Brain microvascular endothelial cell (primary cell): ENCODE data around the gene CNKSR3.

Source experiments
- DNase-seq: peaks from one replicate; pipeline ENCODE4 v3.0.0-alpha.2; 2020
- H3K27ac ChIP-seq: fragments of 250-450 bp; sonication (Bioruptor Pico); 2 replicates; pipeline ENCODE4 v1.5.1; 2020; ENCODE audit warnings: mild to moderate bottlenecking, moderate library complexity
- H3K27me3 ChIP-seq: fragments of 250-450 bp; sonication (Bioruptor Pico); replicated peaks from 2 replicates; pipeline ENCODE4 v1.5.1; 2020; ENCODE audit warnings: mild to moderate bottlenecking
- H3K36me3 ChIP-seq: fragments of 250-450 bp; sonication (Bioruptor Pico); replicated peaks from 2 replicates; pipeline ENCODE4 v1.5.1; 2020; ENCODE audit warnings: mild to moderate bottlenecking
- H3K4me3 ChIP-seq: 2 replicates; pipeline ENCODE4 v1.5.1; 2011; ENCODE audit warnings: low read depth, mild to moderate bottlenecking, control low read depth, low read length, moderate library complexity
- CTCF ChIP-seq: IDR thresholded peaks from 2 replicates; pipeline ENCODE4 v1.5.1; 2011; ENCODE audit warnings: low read depth, mild to moderate bottlenecking, moderate library complexity, low read length, control low read depth, inconsistent platforms; ENCODE audit errors: missing control alignments
- in situ Hi-C: cut with HindIII; loops from 2 replicates; pipeline ENCODE4 v1.10.0; 2017; ENCODE audit warnings: low sequenced_read_pairs, low pct_ligation_motif_present

The CNKSR3 gene

DNA sequence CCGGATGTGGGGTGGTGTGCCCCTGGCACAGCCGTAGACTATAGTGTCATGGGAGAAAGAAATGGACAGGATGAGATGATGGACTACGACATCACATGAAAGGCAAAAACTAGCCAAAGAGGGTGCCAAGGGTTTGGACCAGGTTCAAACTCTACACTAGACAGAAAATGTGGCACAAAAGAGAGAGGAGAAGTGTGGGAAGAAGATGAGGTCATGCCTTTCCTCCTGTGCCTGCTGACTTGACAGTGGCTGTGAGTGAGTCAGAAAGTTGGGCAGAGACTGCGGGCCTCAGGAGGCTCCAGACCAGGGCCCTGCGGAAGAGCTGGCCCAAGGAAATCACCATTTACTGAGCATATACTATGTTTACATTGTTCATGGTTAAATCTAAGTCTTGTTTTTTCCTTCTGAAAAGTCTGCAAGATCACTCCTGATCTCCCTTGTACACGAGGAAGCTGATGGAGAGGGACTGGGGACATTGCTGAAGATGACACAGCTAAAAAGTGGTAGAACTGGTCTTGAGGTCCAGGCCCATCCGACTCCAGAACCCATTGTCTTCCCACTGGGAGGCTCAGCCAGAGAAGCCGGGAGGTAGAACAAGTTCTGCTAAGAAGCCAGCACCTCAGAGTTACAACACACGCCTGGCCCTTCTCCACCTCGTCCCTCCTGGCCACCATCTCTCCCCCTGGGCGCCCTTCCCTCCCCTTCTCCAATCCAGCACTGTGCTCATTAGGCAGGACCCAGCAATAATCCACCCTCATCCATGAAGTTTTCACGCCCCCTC lies 35.6 kb downstream of the CNKSR3 start:
- H3K27ac ChIP-seq = peak overlapping the region; percentile 29
- TF ChIP-seq CTCF = no peak
- no peaks in the 10 kb centered on the region for H3K36me3 ChIP-seq
- peak; percentile 76 for DNase-seq
- in situ Hi-C loops = no loop called here
- no peaks in the 10 kb centered on the region for H3K27me3 ChIP-seq
- H3K4me3 ChIP-seq = no peak overlapping the region

DNA sequence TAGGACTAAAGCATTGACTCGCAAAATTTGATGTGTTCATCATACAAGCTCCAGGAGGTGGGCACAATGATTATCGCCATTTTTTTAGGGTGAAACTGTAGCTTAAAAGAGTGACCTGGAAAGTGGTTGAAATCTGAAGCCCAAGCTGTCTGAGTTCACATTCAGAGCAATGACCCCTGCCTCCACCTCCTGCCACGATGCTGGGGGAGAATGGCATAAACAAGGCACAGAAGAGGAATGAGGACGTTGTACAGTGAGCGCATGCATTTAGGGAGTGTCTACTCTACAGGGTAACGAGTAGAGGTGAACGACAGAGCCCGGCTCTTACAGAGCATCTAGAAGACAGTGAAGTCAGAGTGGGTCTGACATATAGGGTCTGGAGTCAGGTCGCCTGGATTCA lies 37.2 kb downstream of the CNKSR3 start:
- no peaks in the 10 kb centered on the region for H3K36me3 ChIP-seq
- H3K27ac ChIP-seq = no peak overlapping the region
- no peak for DNase-seq
- in situ Hi-C loops = no loop called here
- no peak overlapping the region for H3K4me3 ChIP-seq
- no peaks in the 10 kb centered on the region for H3K27me3 ChIP-seq
- no peak for TF ChIP-seq CTCF

- in situ Hi-C loops = no loop called here
- no peak for DNase-seq
- no peak for TF ChIP-seq CTCF
- Histone ChIP-seq H3K27me3 (no peaks in the 10 kb centered on the region), H3K27ac (no peak overlapping the region), H3K4me3 (no peak overlapping the region), H3K36me3 (no peaks in the 10 kb centered on the region)
Observed at GRCh38 chr6:154471609-154472362, 38.7 kb downstream of the CNKSR3 start.

GRCh38 chr6:154469306-154469935 lies 41.1 kb downstream of the CNKSR3 start:
- no peak for DNase-seq
- no peak overlapping the region for H3K27ac ChIP-seq
- no peaks in the 10 kb centered on the region for H3K36me3 ChIP-seq
- no peak overlapping the region for H3K4me3 ChIP-seq
- in situ Hi-C loops = no loop called here
- no peaks in the 10 kb centered on the region for H3K27me3 ChIP-seq
- no peak for TF ChIP-seq CTCF

DNA sequence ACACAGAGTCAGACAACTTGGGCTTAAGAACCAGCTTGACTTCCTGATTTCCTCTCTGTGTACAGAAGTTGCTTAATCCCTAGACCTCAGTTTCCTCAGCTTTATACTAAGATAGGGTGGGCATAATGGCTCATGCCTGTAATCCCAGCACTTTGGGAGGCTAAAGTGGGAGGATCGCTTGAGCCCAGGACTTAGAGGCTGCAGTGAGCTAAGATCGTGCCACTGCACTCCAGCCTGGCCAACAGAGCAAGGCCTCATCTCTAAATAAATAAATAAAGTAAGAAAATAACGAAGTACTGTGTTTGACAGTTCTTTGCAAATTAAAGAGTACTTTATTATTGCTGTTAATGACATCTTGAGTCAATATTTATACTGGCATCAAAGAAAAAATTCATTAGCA lies 41.7 kb downstream of the CNKSR3 start:
- H3K27ac ChIP-seq = no peak overlapping the region
- in situ Hi-C loops = no loop called here
- no peaks in the 10 kb centered on the region for H3K36me3 ChIP-seq
- DNase-seq = no peak
- TF ChIP-seq CTCF = no peak
- no peaks in the 10 kb centered on the region for H3K27me3 ChIP-seq
- H3K4me3 ChIP-seq = no peak overlapping the region
